ENCODE results near the gene DES. TPM values are rescaled to one million over a fixed set of nuclear protein-coding genes. Genes with fewer than 3 reads are reported as not detected.

DES gene
- total and polyA plus RNA-seq, 2 of the 13 experiments (the other 11 are each of a cell fraction or from before 2014, with no cell fraction given) = not detected

- 0 out of 2 replicates have a peak, but pooled peaks have one; percentile 68 for TF ChIP-seq ZBTB44 (CRISPR knock-in tag; IDR thresholded peaks at IDR 0.05)
- 0 out of 2 replicates have a peak, but pooled peaks have one; percentile 54 for TF ChIP-seq SNAPC2 (CRISPR knock-in tag; IDR thresholded peaks at IDR 0.05)
- peak; percentile 86 for TF ChIP-seq MAX (IDR thresholded peaks at IDR 0.05)
- peak; percentile 38; the same call in 1 of the 2 replicates for TF ChIP-seq SMAD3 (CRISPR knock-in tag; IDR thresholded peaks at IDR 0.05)
- peak; percentile 81; the same call in 1 of the 2 replicates for TF ChIP-seq MXD3 (CRISPR knock-in tag; IDR thresholded peaks at IDR 0.05)
- peak; percentile 59 for TF ChIP-seq ZNF609 (CRISPR knock-in tag; IDR thresholded peaks at IDR 0.05; ENCODE audit: borderline replicate concordance)
- peak; percentile 91 for TF ChIP-seq SP5 (CRISPR knock-in tag; IDR thresholded peaks at IDR 0.05; ENCODE audit: borderline replicate concordance, low read depth)
- TF ChIP-seq YEATS4 (CRISPR knock-in tag; IDR thresholded peaks at IDR 0.05; ENCODE audit: borderline replicate concordance) = peak; percentile 82; the same call in 1 of the 2 replicates
- TF ChIP-seq PATZ1 (CRISPR knock-in tag; IDR thresholded peaks at IDR 0.05) = peak; percentile 78
- no peak for TF ChIP-seq ZNF737 (CRISPR knock-in tag; IDR thresholded peaks at IDR 0.05; ENCODE audit: borderline replicate concordance)
- TF ChIP-seq ZBED4 (CRISPR knock-in tag; IDR thresholded peaks at IDR 0.05; ENCODE audit: borderline replicate concordance) = peak; percentile 90
- peak; percentile 32; the same call in 1 of the 2 replicates for TF ChIP-seq HOMEZ (CRISPR knock-in tag; IDR thresholded peaks at IDR 0.05; ENCODE audit: low read depth)
These were observed 30.7 kb upstream of the DES start, which contains the start of gene DNPEP (continued) for GRCh38 chr2:219387306-219388120.

Data from HepG2 (cell line).